Osteoblast (primary cell): ENCODE results near the gene RBMX. TPM values are rescaled to one million over a fixed set of nuclear protein-coding genes. Genes with fewer than 3 reads are reported as not detected.
"Not testable (repeated sequence)": the region's sequence is repeated elsewhere in the genome, so short reads cannot be mapped to it uniquely, and the experiment has no call there.

Experiments
- DNase-seq: peaks from one replicate; pipeline ENCODE4 v3.0.0; 2011; ENCODE audit warnings: low spot score, mixed read lengths; ENCODE audit not compliant: insufficient read length; ENCODE audit errors: missing footprints
- H2AFZ ChIP-seq: 2 replicates; pipeline ENCODE4 v1.6.0; 2011; ENCODE audit warnings: mild to moderate bottlenecking, low read length
- H3K27ac ChIP-seq: 2 replicates; pipeline ENCODE4 v1.5.1; 2011; ENCODE audit warnings: mild to moderate bottlenecking, low read depth, low read length, moderate library complexity
- H3K27me3 ChIP-seq: 2 replicates; pipeline ENCODE4 v1.6.0; 2012; ENCODE audit warnings: mild to moderate bottlenecking, control low read depth, inconsistent platforms, low read length, moderate library complexity; ENCODE audit not compliant: insufficient read depth
- H3K36me3 ChIP-seq: 2 replicates; pipeline ENCODE4 v1.5.1; 2011; ENCODE audit warnings: mild to moderate bottlenecking, low read length, control low read depth, moderate library complexity; ENCODE audit not compliant: insufficient read depth
- H3K4me1 ChIP-seq: 2 replicates; pipeline ENCODE4 v1.5.1; 2011; ENCODE audit warnings: mild to moderate bottlenecking, low read length, control low read depth, moderate library complexity; ENCODE audit not compliant: insufficient read depth
- H3K4me2 ChIP-seq: 2 replicates; pipeline ENCODE4 v1.6.0; 2011; ENCODE audit warnings: mild to moderate bottlenecking, low read length; ENCODE audit not compliant: insufficient read depth
- H3K4me3 ChIP-seq: fragments of 200-600 bp; sonication (generic); 3 replicates; pipeline ENCODE4 v1.5.1; 2012; ENCODE audit warnings: mild to moderate bottlenecking, low read length, inconsistent platforms; ENCODE audit not compliant: insufficient read depth
- H3K79me2 ChIP-seq: 2 replicates; pipeline ENCODE4 v1.6.0; 2012; ENCODE audit warnings: mild to moderate bottlenecking, low read length, control low read depth, inconsistent platforms; ENCODE audit not compliant: insufficient read depth
- H3K9me3 ChIP-seq: 2 replicates; pipeline ENCODE4 v1.5.1; 2011; ENCODE audit warnings: low read depth, low read length, control low read depth
- H4K20me1 ChIP-seq: 2 replicates; pipeline ENCODE4 v1.6.0; 2012; ENCODE audit warnings: mild to moderate bottlenecking, low read length, control low read depth; ENCODE audit not compliant: insufficient read depth
- CTCF ChIP-seq: IDR thresholded peaks from 2 replicates; pipeline ENCODE4 v1.5.1; 2011; ENCODE audit warnings: mild to moderate bottlenecking, low read depth, low read length, moderate library complexity; ENCODE audit errors: extremely low read depth
- total RNA-seq: library from RNA; depleted of rRNA; stranded (reverse); fragments of >200 nt; gene quantifications from 2 replicates; pipeline ENCODE4 v1.2.3, GENCODE V29; 2012

The RBMX gene
- total RNA-seq, 1 donor, result 202 TPM

GRCh38 chrX:136880003-136880451, 498 bp downstream of the RBMX start:
- Histone ChIP-seq H3K4me2 (peak overlapping the region; percentile 92), H3K36me3 (peaks cover 23% of the 10 kb centered on the region), H3K27me3 (no peaks in the 10 kb centered on the region), H3K4me3 (peak overlapping the region; percentile 89), H4K20me1 (peaks cover 11% of the 10 kb centered on the region), H2AFZ (peak overlapping the region; percentile 78), H3K9me3 (no peaks in the 10 kb centered on the region), H3K4me1 (peaks cover 2% of the 10 kb centered on the region), H3K79me2 (peaks cover 33% of the 10 kb centered on the region), H3K27ac (peak overlapping the region; percentile 87)
- DNase-seq, result no peak
- no peak for TF ChIP-seq CTCF

GRCh38 chrX:136879001-136879687, 1.4 kb downstream of the RBMX start:
- Histone ChIP-seq H3K27me3 (no peaks in the 10 kb centered on the region), H3K9me3 (no peaks in the 10 kb centered on the region), H2AFZ (no peak overlapping the region), H3K4me1 (peaks cover 2% of the 10 kb centered on the region), H4K20me1 (peaks cover 11% of the 10 kb centered on the region), H3K27ac (peak overlapping the region; percentile 87), H3K4me2 (peak overlapping the region; percentile 92), H3K36me3 (peaks cover 28% of the 10 kb centered on the region), H3K79me2 (peaks cover 33% of the 10 kb centered on the region), H3K4me3 (peak overlapping the region; percentile 89)
- DNase-seq, result no peak
- no peak for TF ChIP-seq CTCF

- peaks cover 2% of the 10 kb centered on the region for H3K4me1 ChIP-seq
- no peak for TF ChIP-seq CTCF
These were observed 2.1 kb downstream of the RBMX start for GRCh38 chrX:136878423-136878822.

GRCh38 chrX:136874114-136874513, 6.4 kb downstream of the RBMX start:
- H3K27me3 ChIP-seq, H2AFZ ChIP-seq, DNase-seq, H3K4me2 ChIP-seq, H3K9me3 ChIP-seq, H3K4me1 ChIP-seq, H4K20me1 ChIP-seq, H3K4me3 ChIP-seq, H3K27ac ChIP-seq: not testable (repeated sequence)
- H3K79me2 ChIP-seq, result peaks cover 26% of the 10 kb centered on the region
- H3K36me3 ChIP-seq, result peaks cover 51% of the 10 kb centered on the region

More at GRCh38 chrX:136878423-136878822, 2.1 kb downstream of the RBMX start:
- DNase-seq, result no peak
- H3K4me3 ChIP-seq, result peak overlapping the region; percentile 89
- H3K36me3 ChIP-seq, result peaks cover 30% of the 10 kb centered on the region
- H3K27me3 ChIP-seq, result no peaks in the 10 kb centered on the region
- no peaks in the 10 kb centered on the region for H3K9me3 ChIP-seq
- peak overlapping the region; percentile 92 for H3K4me2 ChIP-seq
- no peak overlapping the region for H2AFZ ChIP-seq
- H4K20me1 ChIP-seq, result peaks cover 11% of the 10 kb centered on the region
- H3K27ac ChIP-seq, result no peak overlapping the region
- peaks cover 33% of the 10 kb centered on the region for H3K79me2 ChIP-seq

GRCh38 chrX:136873210-136873609, 7.3 kb downstream of the RBMX start:
- not testable (repeated sequence) for H3K27me3 ChIP-seq, H4K20me1 ChIP-seq, H3K4me2 ChIP-seq, H3K9me3 ChIP-seq, H3K4me1 ChIP-seq, DNase-seq, H2AFZ ChIP-seq, H3K4me3 ChIP-seq, H3K27ac ChIP-seq
- Histone ChIP-seq H3K36me3 (peaks cover 54% of the 10 kb centered on the region), H3K79me2 (peaks cover 23% of the 10 kb centered on the region)
